ENCODE data around the gene ASIC1.

- TF ChIP-seq FOXA1 (IDR thresholded peaks at IDR 0.05): no peak
- no peak for TF ChIP-seq ELF4 (IDR thresholded peaks at IDR 0.05)
- TF ChIP-seq FOXM1 (IDR thresholded peaks at IDR 0.05; ENCODE audit: borderline replicate concordance): no peak
- TF ChIP-seq BHLHE40 (IDR thresholded peaks at IDR 0.05; ENCODE audit: borderline replicate concordance): no peak
- TF ChIP-seq, protein P1, sequence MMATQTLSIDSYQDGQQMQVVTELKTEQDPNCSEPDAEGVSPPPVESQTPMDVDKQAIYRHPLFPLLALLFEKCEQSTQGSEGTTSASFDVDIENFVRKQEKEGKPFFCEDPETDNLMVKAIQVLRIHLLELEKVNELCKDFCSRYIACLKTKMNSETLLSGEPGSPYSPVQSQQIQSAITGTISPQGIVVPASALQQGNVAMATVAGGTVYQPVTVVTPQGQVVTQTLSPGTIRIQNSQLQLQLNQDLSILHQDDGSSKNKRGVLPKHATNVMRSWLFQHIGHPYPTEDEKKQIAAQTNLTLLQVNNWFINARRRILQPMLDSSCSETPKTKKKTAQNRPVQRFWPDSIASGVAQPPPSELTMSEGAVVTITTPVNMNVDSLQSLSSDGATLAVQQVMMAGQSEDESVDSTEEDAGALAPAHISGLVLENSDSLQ (IDR thresholded peaks at IDR 0.05): no peak
- TF ChIP-seq SUZ12 (IDR thresholded peaks at IDR 0.05): no peak
- no peak for TF ChIP-seq NFRKB (IDR thresholded peaks at IDR 0.05)
- no peak for TF ChIP-seq SP1 (IDR thresholded peaks at IDR 0.05)
- no peak for TF ChIP-seq LEF1 (IDR thresholded peaks at IDR 0.05; ENCODE audit: borderline replicate concordance)
- no peak for TF ChIP-seq FOXK2 (IDR thresholded peaks at IDR 0.05)
These were observed 55.2 kb downstream of the ASIC1 start for GRCh38 chr12:50112456-50113218.
